Activated CD4-positive, alpha-beta T cell treated with anti-CD3 and anti-CD28 coated beads, Interleukin-2, amount 50 U/mL, for 24 hours (primary cell): Measurements from ENCODE around the gene CLDN1.
"Not testable (repeated sequence)": the region's sequence is repeated elsewhere in the genome, so short reads cannot be mapped to it uniquely, and the experiment has no call there.

Experiments used
- DNase-seq, 2 donors: peaks; one replicate each; pipeline ENCODE4 v3.0.0-alpha.2; 2020; ENCODE audit warnings: low read depth in 1 of 2, low spot score in 1 of 2

The CLDN1 gene

GRCh38 chr3:190294030-190294429 is 28.2 kb downstream of the CLDN1 start:
- no peak for DNase-seq

DNA sequence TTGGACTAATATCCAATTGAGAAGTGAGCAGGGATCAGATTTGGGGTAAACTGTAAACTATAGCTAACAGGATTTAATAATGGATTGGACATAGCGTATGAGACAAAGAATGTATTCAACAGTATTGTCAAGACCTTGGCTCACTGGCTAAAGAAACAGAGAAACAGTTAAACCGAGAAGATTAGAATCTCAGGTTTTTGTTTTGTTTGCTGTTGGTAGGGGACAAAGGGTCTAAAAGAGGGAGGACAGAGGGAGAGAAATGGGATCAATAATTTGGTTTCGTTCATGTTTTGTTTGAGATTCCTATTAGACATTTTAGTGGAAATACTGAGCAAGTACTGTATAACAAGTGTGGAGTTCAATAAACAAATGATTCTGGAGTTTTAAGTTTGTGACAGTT is 28.6 kb downstream of the CLDN1 start:
- DNase-seq: no peak

GRCh38 chr3:190291994-190292584 is 30.2 kb downstream of the CLDN1 start:
- no peak for DNase-seq

DNA sequence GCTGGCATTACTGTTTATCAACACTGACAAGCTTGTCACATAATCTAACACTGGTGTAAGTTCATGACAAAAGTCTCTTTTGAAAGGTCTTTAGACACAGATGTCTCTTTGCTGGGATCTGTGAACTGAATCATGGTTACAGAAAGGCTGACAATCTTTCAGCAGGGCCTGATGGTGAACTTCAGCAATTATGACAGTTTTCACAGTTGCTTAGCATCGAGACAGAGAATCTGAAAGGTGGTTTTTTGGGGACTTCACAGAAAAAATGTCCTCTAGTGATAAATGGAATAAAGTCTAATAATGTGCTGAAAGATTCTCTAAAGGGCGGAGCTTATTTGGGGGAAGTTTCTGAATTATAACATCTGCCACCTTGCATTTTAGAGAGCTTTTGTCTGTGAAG is 32.3 kb downstream of the CLDN1 start:
- DNase-seq: no peak

- DNase-seq: no peak
These were observed 33.4 kb downstream of the CLDN1 start for GRCh38 chr3:190288836-190289235.

- no peak for DNase-seq
These were observed 36.2 kb downstream of the CLDN1 start for GRCh38 chr3:190286014-190286413.

GRCh38 chr3:190281308-190282051 is 40.8 kb downstream of the CLDN1 start:
- DNase-seq: no peak

GRCh38 chr3:190279690-190280089 is 42.6 kb downstream of the CLDN1 start:
- DNase-seq: no peak

DNA sequence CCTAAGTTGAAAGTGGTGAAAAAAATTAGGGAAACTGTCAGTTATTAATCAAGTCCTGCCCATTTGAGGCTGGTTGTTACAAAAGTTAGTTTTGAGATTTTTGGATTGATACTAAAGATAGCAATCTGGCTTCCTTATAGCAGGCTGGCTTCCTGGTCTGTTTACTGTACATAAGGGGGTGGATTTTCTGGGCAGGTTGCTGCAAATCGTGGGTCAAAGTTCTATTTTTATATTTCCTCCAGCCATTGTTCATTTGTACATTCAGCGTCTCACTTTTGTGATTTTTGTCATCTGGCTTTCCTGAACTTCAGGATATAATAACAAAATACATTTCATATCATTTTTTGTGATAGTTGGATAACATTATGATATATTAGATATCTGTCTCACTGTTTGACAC is 49.5 kb downstream of the CLDN1 start:
- no peak for DNase-seq

GRCh38 chr3:190269101-190269500 is 53.1 kb downstream of the CLDN1 start:
- DNase-seq: no peak

- not testable (repeated sequence) for DNase-seq
These were observed 54.8 kb downstream of the CLDN1 start for GRCh38 chr3:190267464-190267863.

DNA sequence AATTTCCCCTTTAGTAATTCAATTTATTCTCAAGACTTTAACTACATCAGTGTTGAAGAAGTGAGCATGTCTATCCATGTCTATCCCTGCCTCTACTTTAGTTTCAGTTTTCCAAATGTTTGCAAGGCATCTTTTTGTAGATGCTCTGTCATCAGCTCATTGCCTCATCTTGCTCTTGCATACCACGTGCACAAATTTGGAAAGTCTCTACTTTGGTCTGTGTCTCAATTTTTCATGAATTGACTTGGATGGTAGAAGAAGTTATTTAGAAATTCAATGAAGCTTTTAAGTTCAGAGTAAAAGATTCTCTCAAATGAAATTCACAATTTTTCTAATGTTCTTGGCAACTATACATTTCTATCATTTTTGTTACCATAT is 55.3 kb downstream of the CLDN1 start:
- DNase-seq: no peak

DNA sequence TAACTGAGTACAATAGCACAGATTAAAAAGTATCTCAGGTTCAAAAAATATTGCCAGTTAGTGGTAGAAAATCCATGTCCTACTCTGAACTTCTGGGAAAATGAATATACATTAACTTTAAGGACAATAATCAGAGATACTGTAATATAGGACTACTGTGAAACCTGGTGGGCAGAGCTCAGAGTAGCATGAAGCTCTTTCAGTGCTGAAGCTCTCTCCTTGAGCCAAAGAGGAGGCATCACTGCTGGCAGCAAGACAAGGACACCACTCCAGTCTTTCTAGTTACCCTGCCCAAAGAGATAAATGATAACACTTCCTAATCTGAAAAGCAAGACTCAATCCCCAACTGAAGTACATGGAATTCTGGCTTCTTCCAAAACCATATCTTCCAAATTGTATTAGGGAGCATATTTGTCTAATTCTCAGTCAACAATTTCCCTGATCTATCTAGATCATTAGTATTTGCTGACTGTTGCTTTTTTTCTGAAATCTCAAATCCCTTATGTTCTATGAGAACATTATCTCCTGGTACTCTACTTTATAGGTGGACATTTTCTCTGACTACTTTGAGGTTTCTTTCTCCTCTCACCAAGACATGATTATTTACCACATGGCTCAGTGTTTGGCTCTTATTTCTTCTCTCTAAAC is 55.9 kb downstream of the CLDN1 start:
- no peak for DNase-seq

- DNase-seq: no peak
These were observed 56.5 kb downstream of the CLDN1 start for GRCh38 chr3:190265796-190266195.

- DNase-seq: no peak
These were observed 57.1 kb downstream of the CLDN1 start for GRCh38 chr3:190265126-190265525.

- DNase-seq: no peak
These were observed 60.5 kb downstream of the CLDN1 start for GRCh38 chr3:190261740-190262139.

- no peak for DNase-seq
These were observed 61.2 kb downstream of the CLDN1 start for GRCh38 chr3:190261015-190261414.

- no peak for DNase-seq
These were observed 61.9 kb downstream of the CLDN1 start for GRCh38 chr3:190260301-190260700.

DNA sequence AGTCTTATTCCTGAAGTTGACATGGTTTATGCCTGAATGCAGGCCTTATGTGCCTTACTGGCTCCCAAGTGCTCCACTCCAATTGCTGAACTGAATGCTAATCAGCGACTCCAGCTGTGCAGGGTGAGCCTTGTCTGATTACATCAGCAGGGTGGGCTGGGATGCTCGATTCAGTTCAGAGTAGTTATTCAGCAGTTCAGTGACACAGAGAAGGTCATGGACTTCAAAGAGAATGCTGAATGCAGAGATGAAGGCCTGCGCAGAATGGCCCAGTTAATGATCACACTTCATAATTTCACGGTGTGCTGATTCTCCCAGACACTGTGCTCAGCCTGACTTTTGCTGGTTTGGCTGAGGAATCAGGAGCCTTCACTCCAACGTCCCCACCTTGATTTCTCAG is 63.6 kb downstream of the CLDN1 start:
- DNase-seq: no peak
